ENCODE data around the gene SAMSN1. TPM values are rescaled to one million over a fixed set of nuclear protein-coding genes. Genes with fewer than 3 reads are reported as not detected.

Gene SAMSN1
- total RNA-seq, 1 experiment from 2014 or later, result 0.44 TPM

GRCh38 chr21:14457762-14458161 is 88.4 kb downstream of the SAMSN1 start:
- ATAC-seq, result no peak
- TF ChIP-seq POLR2AphosphoS5 (IDR thresholded peaks at IDR 0.05; ENCODE audit: low read depth, low read length) (no peak), SIN3A (IDR thresholded peaks at IDR 0.05; ENCODE audit: borderline replicate concordance, insufficient read depth, low read depth, low read length) (no peak), TCF7L2 (IDR thresholded peaks at IDR 0.05; ENCODE audit: low read depth, low read length) (no peak), REST (IDR thresholded peaks at IDR 0.05; ENCODE audit: insufficient read depth in 1 of 2, low read depth in 2 of 2, low read length in 1 of 2) (no peak), CTCF (IDR thresholded peaks at IDR 0.05) (no peak)

GRCh38 chr21:14456911-14457310 is 89.2 kb downstream of the SAMSN1 start:
- Histone ChIP-seq H3K4me1 (ENCODE audit: control insufficient read depth, insufficient read depth, low read length) (no peaks in the 10 kb centered on the region), H3K36me3 (ENCODE audit: control insufficient read depth, insufficient read depth, low read length) (no peaks in the 10 kb centered on the region), H3K27me3 (ENCODE audit: control insufficient read depth, insufficient read depth, low read length) (no peaks in the 10 kb centered on the region), H3K4me3 (ENCODE audit: low read depth in 2 of 2, low read length in 2 of 2) (no peak overlapping the region), H3K27ac (ENCODE audit: low read length) (no peak overlapping the region), H3K9me3 (ENCODE audit: control insufficient read depth, insufficient read depth, low read depth, low read length) (no peaks in the 10 kb centered on the region)
- ChIA-PET POLR2A (no interaction called here), CTCF (no interaction called here)
- intact Hi-C loops (cut with micrococcal nuclease; ENCODE audit: unreplicated experiment), result no loop called here
- in situ Hi-C loops (cut with HindIII; ENCODE audit: low pct_unique_long_range_greater_than_20kb, low sequenced_read_pairs), result no loop called here
- ATAC-seq (no peak), DNase-seq (ENCODE audit: low read depth, low spot score) (no peak)
- TF ChIP-seq POLR2AphosphoS5 (IDR thresholded peaks at IDR 0.05; ENCODE audit: low read depth, low read length) (no peak), TCF7L2 (IDR thresholded peaks at IDR 0.05; ENCODE audit: low read depth, low read length) (no peak), REST (IDR thresholded peaks at IDR 0.05; ENCODE audit: insufficient read depth in 1 of 2, low read depth in 2 of 2, low read length in 1 of 2) (no peak), CTCF (IDR thresholded peaks at IDR 0.05) (no peak), SIN3A (IDR thresholded peaks at IDR 0.05; ENCODE audit: borderline replicate concordance, insufficient read depth, low read depth, low read length) (no peak)
- no TSS peak for BruUV-seq (replicated peaks)

More at GRCh38 chr21:14457762-14458161, 88.4 kb downstream of the SAMSN1 start:
- intact Hi-C loops (cut with micrococcal nuclease; ENCODE audit: unreplicated experiment) (no loop called here), in situ Hi-C loops (cut with HindIII; ENCODE audit: low pct_unique_long_range_greater_than_20kb, low sequenced_read_pairs) (no loop called here)
- DNase-seq (ENCODE audit: low read depth, low spot score), result no peak
- H3K27me3 ChIP-seq (ENCODE audit: control insufficient read depth, insufficient read depth, low read length), result no peaks in the 10 kb centered on the region
- BruUV-seq (replicated peaks), result no TSS peak
- H3K4me1 ChIP-seq (ENCODE audit: control insufficient read depth, insufficient read depth, low read length), result no peaks in the 10 kb centered on the region
- H3K36me3 ChIP-seq (ENCODE audit: control insufficient read depth, insufficient read depth, low read length), result no peaks in the 10 kb centered on the region
- no peak overlapping the region for H3K27ac ChIP-seq (ENCODE audit: low read length)
- ChIA-PET POLR2A (no interaction called here), CTCF (no interaction called here)
- H3K4me3 ChIP-seq (ENCODE audit: low read depth in 2 of 2, low read length in 2 of 2), result no peak overlapping the region
- no peaks in the 10 kb centered on the region for H3K9me3 ChIP-seq (ENCODE audit: control insufficient read depth, insufficient read depth, low read depth, low read length)

Measured in Panc1 (cell line).